GM12801 (cell line): ENCODE measurements around the gene RHOT2.

ENCODE experiments used
- TF ChIP-seq, protein P1 (sequence below): IDR thresholded peaks from one replicate; pipeline ENCODE4 v1.5.1; 2011; ENCODE audit warnings: control low read depth; ENCODE audit not compliant: insufficient read length; ENCODE audit errors: extremely low read depth

RHOT2 gene

GRCh38 chr16:670485-671352, 2.8 kb downstream of the RHOT2 start:
- TF ChIP-seq, protein P1, sequence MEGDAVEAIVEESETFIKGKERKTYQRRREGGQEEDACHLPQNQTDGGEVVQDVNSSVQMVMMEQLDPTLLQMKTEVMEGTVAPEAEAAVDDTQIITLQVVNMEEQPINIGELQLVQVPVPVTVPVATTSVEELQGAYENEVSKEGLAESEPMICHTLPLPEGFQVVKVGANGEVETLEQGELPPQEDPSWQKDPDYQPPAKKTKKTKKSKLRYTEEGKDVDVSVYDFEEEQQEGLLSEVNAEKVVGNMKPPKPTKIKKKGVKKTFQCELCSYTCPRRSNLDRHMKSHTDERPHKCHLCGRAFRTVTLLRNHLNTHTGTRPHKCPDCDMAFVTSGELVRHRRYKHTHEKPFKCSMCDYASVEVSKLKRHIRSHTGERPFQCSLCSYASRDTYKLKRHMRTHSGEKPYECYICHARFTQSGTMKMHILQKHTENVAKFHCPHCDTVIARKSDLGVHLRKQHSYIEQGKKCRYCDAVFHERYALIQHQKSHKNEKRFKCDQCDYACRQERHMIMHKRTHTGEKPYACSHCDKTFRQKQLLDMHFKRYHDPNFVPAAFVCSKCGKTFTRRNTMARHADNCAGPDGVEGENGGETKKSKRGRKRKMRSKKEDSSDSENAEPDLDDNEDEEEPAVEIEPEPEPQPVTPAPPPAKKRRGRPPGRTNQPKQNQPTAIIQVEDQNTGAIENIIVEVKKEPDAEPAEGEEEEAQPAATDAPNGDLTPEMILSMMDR = no peak

DNA sequence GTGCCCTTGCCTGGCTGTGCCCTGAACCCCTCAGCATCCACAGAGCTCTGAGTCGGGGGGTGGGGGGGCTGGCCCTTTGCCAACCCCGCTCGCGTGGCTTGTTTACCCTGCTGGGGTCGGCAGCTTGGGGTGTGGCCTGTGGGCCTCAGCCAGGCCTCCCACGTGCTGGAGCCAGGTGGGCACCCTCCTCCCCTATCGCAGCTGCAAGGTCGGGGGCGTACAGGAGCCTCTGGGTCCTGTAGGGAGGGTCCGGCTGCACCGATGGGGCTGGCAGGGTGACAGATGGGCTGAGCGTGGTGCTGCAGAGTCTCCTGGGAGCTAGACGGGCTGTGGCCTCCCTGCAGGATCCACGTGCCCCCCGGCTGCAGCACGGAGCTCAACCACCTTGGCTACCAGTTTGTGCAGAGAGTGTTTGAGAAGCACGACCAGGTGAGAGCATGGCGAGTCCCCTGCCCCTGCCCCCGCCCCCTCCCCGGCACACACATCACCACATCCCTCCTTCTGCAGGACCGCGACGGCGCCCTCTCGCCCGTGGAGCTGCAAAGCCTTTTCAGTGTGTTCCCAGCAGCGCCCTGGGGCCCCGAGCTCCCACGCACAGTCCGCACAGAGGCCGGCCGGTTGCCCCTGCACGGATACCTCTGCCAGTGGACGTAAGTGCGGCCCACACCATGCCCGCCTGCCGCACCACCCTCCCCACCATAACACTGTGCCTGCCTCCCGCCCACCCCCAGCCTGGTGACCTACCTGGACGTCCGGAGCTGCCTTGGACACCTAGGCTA, 3.6 kb downstream of the RHOT2 start:
- TF ChIP-seq, protein P1 = no peak

- TF ChIP-seq, protein P1 = no peak
Measured at GRCh38 chr16:672371-672770, 4.4 kb downstream of the RHOT2 start.

DNA sequence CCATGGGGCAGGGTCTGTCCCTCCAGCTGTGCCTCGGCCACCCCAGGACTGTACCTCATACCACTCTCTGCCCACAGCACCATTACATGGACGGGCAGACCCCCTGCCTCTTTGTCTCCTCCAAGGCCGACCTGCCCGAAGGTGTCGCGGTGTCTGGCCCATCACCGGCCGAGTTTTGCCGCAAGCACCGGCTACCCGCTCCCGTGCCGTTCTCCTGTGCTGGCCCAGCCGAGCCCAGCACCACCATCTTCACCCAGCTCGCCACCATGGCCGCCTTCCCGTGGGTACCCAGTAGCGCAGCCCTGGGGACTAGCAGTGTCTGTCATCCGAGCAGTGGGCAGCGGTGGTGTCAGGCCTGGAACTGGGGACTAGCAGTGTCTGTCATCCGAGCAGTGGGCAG, 4.9 kb downstream of the RHOT2 start:
- TF ChIP-seq, protein P1 = no peak

- TF ChIP-seq, protein P1 = no peak
Measured at GRCh38 chr16:673399-673991, 5.6 kb downstream of the RHOT2 start.

GRCh38 chr16:674214-674881, 6.4 kb downstream of the RHOT2 start:
- TF ChIP-seq, protein P1 = no peak
